HL-60 (cell line): ENCODE data around the gene FOXO3.

Experiments
- DNase-seq, 2 experiments: peaks; one replicate each; pipeline ENCODE4 v3.0.0-alpha.2; 2010 to 2020; ENCODE audit warnings: low read depth in 1 of 2, low spot score in 1 of 2
- H3K27ac ChIP-seq: fragments of 250-450 bp; sonication (Bioruptor Pico); replicated peaks from 2 replicates; pipeline ENCODE4 v1.5.1; 2020; ENCODE audit warnings: mild to moderate bottlenecking, moderate library complexity
- H3K27me3 ChIP-seq: fragments of 250-450 bp; sonication (Bioruptor Pico); 2 replicates; pipeline ENCODE4 v1.5.1; 2021; ENCODE audit warnings: mild to moderate bottlenecking, moderate library complexity; ENCODE audit not compliant: insufficient read depth, poor library complexity, severe bottlenecking
- H3K4me3 ChIP-seq: replicated peaks from 2 replicates; pipeline ENCODE4 v1.5.1; 2011; ENCODE audit warnings: mild to moderate bottlenecking, control low read depth, low read length; ENCODE audit not compliant: insufficient read depth
- GABPA ChIP-seq: IDR thresholded peaks from 2 replicates; pipeline ENCODE4 v1.6.1; 2012; ENCODE audit warnings: low read depth
- POLR2AphosphoS5 ChIP-seq: IDR thresholded peaks from 2 replicates; pipeline ENCODE4 v1.6.1; 2012; ENCODE audit warnings: low read depth
- SPI1 ChIP-seq: IDR thresholded peaks from 2 replicates; pipeline ENCODE4 v1.6.1; 2012; ENCODE audit warnings: low read depth, mild to moderate bottlenecking, borderline replicate concordance
- TF ChIP-seq, protein P1 (sequence below): IDR thresholded peaks from one replicate; pipeline ENCODE4 v1.5.1; 2011; ENCODE audit warnings: low read length, control low read depth, inconsistent platforms; ENCODE audit not compliant: insufficient read depth
- TF ChIP-seq, protein P2 (sequence below): IDR thresholded peaks from 2 replicates; pipeline ENCODE4 v1.6.1; 2012; ENCODE audit warnings: low read depth; ENCODE audit not compliant: insufficient replicate concordance

FOXO3 gene

DNA sequence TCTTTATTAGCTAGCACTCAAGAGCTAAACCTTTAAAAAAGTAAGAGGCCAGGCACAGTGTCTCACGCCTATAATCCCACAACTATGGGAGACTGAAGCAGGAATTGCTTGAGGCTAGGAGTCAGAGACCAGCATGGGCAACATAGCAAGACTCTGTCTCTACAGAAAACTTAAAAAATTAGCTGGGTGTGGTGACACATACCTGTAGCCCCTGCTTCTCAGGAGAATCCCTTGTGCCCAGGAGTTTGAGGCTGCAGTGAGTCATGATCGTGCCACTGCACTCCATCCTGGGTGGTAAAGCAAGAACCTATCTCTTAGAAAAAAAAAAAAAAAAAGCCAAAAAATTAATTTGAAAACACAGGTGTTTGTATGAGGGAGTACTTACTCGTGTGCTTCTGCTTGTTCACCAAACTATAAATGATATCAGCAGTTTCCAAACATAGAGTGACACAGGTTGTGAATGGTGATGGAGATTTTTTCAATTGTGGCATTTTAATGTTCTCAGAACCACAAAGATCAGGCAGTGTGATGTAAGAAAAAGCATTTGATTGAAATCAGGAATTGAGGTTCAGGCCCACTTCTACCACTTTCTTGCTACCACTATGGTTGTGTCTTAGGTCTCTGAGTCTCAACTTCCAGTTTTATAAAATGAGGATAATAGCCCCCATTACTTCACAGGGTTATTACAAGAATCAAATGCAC is 104.9 kb downstream of the FOXO3 start:
- Histone ChIP-seq H3K27me3 (no peaks in the 10 kb centered on the region), H3K27ac (no peak overlapping the region), H3K4me3 (no peak overlapping the region)
- TF ChIP-seq, protein P1, sequence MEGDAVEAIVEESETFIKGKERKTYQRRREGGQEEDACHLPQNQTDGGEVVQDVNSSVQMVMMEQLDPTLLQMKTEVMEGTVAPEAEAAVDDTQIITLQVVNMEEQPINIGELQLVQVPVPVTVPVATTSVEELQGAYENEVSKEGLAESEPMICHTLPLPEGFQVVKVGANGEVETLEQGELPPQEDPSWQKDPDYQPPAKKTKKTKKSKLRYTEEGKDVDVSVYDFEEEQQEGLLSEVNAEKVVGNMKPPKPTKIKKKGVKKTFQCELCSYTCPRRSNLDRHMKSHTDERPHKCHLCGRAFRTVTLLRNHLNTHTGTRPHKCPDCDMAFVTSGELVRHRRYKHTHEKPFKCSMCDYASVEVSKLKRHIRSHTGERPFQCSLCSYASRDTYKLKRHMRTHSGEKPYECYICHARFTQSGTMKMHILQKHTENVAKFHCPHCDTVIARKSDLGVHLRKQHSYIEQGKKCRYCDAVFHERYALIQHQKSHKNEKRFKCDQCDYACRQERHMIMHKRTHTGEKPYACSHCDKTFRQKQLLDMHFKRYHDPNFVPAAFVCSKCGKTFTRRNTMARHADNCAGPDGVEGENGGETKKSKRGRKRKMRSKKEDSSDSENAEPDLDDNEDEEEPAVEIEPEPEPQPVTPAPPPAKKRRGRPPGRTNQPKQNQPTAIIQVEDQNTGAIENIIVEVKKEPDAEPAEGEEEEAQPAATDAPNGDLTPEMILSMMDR: no peak
- TF ChIP-seq GABPA: no peak
- DNase-seq: no peak

DNA sequence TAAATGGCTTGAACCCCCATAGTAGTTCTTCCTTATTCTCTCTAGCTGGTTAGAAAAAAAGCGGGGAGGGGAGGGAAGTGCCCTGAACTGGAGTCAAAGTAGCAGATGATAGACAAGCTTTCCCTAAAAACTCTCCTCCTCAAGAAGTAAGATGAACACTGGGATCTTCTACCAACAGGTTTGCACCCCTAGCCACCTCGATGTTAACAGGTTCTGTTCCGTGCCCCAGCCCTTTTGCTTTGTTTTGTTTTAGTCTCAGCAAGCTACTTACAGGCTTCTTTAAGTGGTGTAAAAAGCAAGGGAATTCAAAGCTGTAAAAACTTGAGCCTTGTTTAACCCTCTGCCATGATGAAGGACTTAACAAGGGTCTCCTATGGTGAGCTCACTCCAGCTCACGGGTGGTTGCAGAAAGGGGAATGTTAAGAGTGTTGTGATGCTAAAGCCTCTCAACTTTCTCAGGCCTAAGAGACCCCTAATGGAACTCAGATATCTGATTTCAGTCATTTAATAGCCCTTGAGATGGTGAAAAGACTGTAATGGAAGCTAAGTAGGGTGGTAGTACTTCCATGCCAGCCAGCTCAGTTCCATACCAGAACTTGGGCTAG is 106.0 kb downstream of the FOXO3 start:
- no peak overlapping the region for H3K27ac ChIP-seq
- H3K27me3 ChIP-seq: no peaks in the 10 kb centered on the region
- DNase-seq: no peak
- TF ChIP-seq GABPA (no peak), SPI1 (no peak), POLR2AphosphoS5 (no peak)
- TF ChIP-seq, protein P1: no peak
- TF ChIP-seq, protein P2, sequence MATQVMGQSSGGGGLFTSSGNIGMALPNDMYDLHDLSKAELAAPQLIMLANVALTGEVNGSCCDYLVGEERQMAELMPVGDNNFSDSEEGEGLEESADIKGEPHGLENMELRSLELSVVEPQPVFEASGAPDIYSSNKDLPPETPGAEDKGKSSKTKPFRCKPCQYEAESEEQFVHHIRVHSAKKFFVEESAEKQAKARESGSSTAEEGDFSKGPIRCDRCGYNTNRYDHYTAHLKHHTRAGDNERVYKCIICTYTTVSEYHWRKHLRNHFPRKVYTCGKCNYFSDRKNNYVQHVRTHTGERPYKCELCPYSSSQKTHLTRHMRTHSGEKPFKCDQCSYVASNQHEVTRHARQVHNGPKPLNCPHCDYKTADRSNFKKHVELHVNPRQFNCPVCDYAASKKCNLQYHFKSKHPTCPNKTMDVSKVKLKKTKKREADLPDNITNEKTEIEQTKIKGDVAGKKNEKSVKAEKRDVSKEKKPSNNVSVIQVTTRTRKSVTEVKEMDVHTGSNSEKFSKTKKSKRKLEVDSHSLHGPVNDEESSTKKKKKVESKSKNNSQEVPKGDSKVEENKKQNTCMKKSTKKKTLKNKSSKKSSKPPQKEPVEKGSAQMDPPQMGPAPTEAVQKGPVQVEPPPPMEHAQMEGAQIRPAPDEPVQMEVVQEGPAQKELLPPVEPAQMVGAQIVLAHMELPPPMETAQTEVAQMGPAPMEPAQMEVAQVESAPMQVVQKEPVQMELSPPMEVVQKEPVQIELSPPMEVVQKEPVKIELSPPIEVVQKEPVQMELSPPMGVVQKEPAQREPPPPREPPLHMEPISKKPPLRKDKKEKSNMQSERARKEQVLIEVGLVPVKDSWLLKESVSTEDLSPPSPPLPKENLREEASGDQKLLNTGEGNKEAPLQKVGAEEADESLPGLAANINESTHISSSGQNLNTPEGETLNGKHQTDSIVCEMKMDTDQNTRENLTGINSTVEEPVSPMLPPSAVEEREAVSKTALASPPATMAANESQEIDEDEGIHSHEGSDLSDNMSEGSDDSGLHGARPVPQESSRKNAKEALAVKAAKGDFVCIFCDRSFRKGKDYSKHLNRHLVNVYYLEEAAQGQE: no peak
- no peak overlapping the region for H3K4me3 ChIP-seq

DNA sequence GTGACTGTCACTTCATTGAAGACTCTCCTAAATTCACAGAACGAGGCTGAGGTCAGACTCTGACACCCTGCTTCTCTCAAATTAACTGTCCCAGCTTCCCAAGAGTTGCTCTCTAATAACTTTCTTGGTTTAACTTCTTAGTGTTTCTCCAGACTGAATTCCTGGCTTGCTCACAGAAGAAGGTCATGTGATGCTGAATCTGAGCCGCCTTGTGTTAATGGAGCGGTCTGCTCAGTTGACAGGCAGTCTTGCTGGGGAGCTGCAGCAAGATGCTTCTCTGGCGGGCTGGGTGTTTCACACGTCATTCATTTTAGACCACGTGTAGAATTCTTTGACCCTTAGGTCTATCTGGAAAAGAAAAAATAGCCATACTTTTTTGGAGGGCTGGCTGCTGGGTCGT is 107.3 kb downstream of the FOXO3 start:
- no peak overlapping the region for H3K27ac ChIP-seq
- H3K4me3 ChIP-seq: no peak overlapping the region
- TF ChIP-seq SPI1 (no peak), POLR2AphosphoS5 (no peak), GABPA (no peak)
- TF ChIP-seq, protein P1: no peak
- TF ChIP-seq, protein P2: no peak
- no peaks in the 10 kb centered on the region for H3K27me3 ChIP-seq
- DNase-seq: no peak

DNA sequence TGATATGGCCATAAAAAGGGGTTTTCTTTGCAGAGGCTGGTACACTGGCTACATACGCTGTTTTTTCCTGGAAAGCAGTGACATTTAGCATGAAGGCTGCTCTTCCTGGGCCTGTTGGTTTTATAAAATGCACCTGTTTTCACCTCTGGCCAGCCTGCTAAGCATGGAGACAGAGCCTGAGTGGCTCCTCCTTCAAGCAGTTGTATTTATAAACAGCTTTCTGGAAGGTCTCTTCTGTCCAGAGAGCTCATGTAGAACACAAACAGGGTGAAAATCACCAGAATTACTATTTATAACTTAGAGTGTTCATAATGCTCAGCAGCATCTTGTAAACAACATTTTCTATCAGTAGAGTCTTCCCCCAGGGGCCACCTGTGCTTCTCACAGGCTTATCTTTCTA is 109.0 kb downstream of the FOXO3 start:
- no peak overlapping the region for H3K27ac ChIP-seq
- TF ChIP-seq POLR2AphosphoS5 (no peak), SPI1 (no peak), GABPA (no peak)
- TF ChIP-seq, protein P2: no peak
- TF ChIP-seq, protein P1: no peak

More for the DNA sequence above, 109.0 kb downstream of the FOXO3 start:
- H3K27me3 ChIP-seq: no peaks in the 10 kb centered on the region
- no peak overlapping the region for H3K4me3 ChIP-seq
- no peak for DNase-seq
